Fibroblast of villous mesenchyme (primary cell): ENCODE measurements around the gene IL36B. TPM values are rescaled to one million over a fixed set of nuclear protein-coding genes. Genes with fewer than 3 reads are reported as not detected.

Source experiments
- DNase-seq: peaks from one replicate; pipeline ENCODE4 v3.0.0-alpha.2; 2010; ENCODE audit warnings: low read depth
- H3K4me3 ChIP-seq: 2 replicates; pipeline ENCODE4 v1.5.1; 2011; ENCODE audit warnings: low read depth, mild to moderate bottlenecking, low read length
- CTCF ChIP-seq: IDR thresholded peaks from 2 replicates; pipeline ENCODE4 v1.5.1; 2012; ENCODE audit warnings: low read depth, mild to moderate bottlenecking, low read length; ENCODE audit not compliant: insufficient read depth
- total RNA-seq: library from RNA; depleted of rRNA; stranded (reverse); fragments of >200 nt; gene quantifications from 2 replicates; pipeline ENCODE4 v1.2.3, GENCODE V29; 2012

IL36B gene
- total RNA-seq, 1 donor, result not detected

DNA sequence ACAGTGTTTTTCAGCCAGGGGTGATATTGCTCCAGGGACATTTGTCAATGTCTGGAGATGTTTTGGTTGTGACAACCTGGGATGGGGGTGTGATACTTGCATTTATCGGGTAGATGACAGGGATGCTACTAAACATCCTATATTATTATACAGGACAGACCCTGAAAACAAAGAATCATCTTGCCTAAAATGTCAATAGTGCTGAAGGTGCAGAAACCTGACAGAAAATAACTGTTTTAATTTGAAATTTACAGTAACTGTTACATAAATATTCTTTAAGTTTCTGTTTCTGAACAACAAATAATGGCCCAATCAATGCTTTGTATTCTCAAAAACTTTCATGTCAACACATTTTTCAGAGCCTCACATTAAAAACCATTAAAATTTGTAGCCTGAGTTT is 45.4 kb downstream of the IL36B start:
- TF ChIP-seq CTCF, result no peak

DNA sequence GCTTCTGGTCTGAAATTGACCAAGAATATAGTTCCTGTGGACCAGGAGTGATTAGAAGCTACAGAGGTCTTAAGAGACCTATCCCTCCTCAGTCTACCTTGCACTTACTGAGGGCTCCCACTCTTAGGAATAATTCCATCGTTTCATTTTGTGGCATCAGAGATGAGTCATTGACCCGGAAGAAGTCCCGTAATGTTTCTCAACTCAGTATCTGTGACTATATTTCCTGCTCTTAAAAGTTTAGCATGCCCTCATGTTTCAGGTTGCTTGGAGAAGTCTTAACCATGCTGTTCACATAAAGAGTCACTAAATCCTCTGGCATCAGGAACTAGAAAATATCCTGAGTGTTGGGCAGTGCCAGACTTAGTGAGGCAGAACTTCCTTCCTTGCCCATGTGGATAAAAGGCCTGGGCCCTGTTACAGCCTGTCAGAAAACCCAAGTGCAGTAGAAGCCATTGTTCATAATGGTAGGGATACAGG is 47.6 kb downstream of the IL36B start, which contains the start of gene IL36A:
Gene IL36A (plus strand): TSS at position 430 of the 480 bp plus-strand sequence. CDS start 413 bp downstream, outside the sequence.
- DNase-seq, result no peak
- no peak for TF ChIP-seq CTCF
- no peak within 1 kb of the TSS for H3K4me3 ChIP-seq

More for the DNA sequence above, 45.4 kb downstream of the IL36B start:
- DNase-seq, result no peak
- H3K4me3 ChIP-seq, result no peak overlapping the region

DNA sequence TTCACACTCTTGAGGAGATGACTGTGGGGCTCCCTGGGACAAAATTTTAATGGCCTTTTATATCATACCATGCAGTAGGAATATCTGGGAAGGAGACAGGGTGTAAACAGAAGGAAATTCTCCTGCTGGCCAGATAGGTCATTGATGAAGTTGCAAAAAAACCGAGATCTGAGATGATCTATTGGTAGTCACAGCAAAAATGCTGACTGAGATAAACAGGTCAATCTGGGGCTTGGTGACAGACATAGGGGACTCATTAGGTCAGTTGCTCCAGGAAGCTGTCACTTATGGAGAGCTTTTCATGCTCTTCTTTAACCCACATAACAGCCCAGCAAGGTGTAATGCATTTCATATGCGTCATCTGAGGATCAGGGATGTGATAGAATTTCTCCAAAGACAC is 50.0 kb downstream of the IL36B start:
- no peak for TF ChIP-seq CTCF
- DNase-seq, result no peak
- H3K4me3 ChIP-seq, result no peak overlapping the region

DNA sequence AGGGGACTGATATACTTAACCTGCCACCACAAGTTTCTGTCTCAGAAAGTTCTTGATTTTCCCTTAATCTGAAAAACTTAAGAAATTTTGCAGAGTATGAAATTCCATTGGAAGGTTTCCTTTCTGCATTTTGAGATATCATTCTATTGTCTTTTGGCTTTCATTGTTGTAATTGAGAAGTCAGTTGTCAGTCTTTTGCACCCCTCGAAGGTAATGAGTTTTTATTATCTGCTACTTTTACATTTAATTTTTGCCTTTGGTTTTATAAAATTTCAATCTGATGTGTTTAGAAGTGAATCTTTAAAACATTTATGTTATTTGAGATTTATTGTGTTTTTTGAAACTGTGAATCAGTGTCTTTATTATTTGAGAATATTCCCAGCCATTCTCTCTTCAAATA is 52.2 kb downstream of the IL36B start:
- H3K4me3 ChIP-seq, result no peak overlapping the region
- TF ChIP-seq CTCF, result no peak
- no peak for DNase-seq

DNA sequence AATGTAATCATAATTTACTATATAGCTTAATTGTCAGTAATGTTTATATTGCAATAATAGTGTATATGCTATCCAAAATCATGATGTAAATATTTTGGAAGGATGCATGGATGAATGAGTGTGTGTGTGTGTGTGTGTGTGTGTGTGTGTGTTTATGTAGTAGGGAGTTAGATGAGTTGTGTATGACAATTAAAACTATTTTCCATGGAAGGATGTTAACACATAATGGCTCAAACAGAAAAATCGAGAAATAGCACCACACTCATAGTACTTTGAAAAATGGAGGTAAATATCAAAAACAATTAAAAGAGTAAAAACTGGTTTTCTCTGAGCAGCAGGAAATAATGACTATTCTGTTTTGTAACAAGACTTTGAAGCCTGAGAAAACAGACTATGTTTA is 55.5 kb downstream of the IL36B start:
- no peak overlapping the region for H3K4me3 ChIP-seq
- TF ChIP-seq CTCF, result no peak
- no peak for DNase-seq

- no peak for DNase-seq
- no peak overlapping the region for H3K4me3 ChIP-seq
- TF ChIP-seq CTCF, result no peak
These were observed 56.0 kb downstream of the IL36B start for GRCh38 chr2:112996635-112997034.

DNA sequence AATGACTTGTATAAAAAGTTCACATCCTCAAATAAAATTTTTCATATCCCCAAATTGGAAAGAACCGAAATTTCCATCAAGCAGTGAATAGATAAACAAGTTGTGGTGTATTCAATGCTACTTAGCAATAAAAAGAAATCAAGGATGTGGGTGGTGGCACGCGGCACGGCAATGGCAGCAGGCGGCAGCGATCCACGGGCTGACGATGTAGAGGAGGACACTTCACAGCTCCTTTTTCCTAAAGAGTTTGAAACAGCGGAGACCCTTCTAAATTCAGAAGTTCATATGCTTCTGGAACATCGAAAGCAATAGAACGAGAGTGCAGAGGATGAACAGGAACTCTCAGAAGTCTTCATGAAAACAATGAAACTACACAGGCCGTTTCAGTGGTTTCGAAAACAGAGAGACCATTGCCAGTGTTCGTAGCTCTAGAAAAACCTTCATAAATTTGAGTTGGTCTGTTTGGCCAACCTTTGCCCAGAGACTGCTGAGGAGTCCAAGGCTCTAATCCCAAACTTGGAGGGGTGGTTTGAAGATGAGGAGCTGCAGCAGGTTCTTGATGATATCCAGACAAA is 57.2 kb downstream of the IL36B start:
- H3K4me3 ChIP-seq, result no peak overlapping the region
- no peak for DNase-seq
- no peak for TF ChIP-seq CTCF
